Skin epidermis (tissue), 12 donors: ENCODE measurements around the gene DTYMK.
"Not testable (repeated sequence)": the region's sequence is repeated elsewhere in the genome, so short reads cannot be mapped to it uniquely, and the experiment has no call there.

Experiments
- H3K27ac ChIP-seq, 21 experiments: fragments of 200-600 bp; sonication (generic) in 11 of 21; one replicate each; pipeline ENCODE4 v1.5.0; 2020; ENCODE audit warnings: mild to moderate bottlenecking in 3 of 21, inconsistent platforms in 2 of 21, moderate library complexity in 2 of 21
- H3K4me3 ChIP-seq, 7 experiments: fragments of 200-600 bp; sonication (generic) in 2 of 7; one replicate each; pipeline ENCODE4 v1.5.0; 2020; ENCODE audit warnings: inconsistent platforms in 2 of 7, mild to moderate bottlenecking in 2 of 7, moderate library complexity in 1 of 7

The DTYMK gene

DNA sequence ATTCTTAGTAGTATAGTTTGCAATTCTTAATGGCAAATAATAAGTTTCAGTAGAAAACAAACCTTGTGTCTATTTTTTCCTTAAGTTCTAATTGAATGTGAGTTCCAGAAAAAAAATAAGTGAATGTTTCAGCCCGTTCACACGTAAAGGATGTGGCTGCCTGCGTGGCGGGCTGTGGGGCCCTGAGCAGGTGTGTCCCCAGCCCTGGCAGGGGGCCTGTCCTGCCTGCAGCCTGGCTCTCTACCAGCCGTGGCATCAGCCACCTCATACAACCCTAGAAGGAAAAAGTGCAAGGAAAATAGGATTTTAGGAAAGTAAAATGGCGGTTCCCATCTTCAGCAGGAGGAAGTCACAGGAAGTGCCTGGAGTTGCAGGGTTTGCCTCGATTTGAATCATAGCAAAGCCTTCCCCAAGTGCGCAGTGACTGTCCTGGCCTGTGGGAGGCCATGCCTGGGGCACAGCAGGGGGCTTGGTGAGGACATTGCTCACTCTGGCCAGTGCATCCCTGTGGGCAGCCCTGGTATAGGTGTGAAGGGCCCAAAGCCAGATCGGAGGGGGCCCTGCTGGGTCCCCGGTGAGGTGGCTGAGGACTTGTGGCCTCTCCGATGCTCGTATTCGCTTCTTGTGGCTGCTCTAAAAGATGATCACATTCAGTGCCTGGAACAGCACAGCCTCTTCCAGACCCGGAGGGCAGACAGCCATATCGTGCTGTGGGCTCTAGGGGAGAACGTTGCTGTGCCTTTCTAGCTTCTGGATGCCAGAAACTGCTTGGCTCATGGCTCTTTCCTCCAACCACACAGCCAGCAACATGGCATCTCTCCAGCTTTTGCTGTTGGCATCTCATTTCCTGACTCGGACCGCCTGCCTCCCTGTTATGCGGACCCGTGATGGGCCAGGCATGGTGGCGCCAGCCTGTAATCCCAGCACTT, 12.6 kb downstream of the DTYMK start:
- H3K4me3 ChIP-seq = no peak overlapping the region
- peak overlapping the region in 3 of 21 experiments; percentile 9 to 10 (median 9) for H3K27ac ChIP-seq

DNA sequence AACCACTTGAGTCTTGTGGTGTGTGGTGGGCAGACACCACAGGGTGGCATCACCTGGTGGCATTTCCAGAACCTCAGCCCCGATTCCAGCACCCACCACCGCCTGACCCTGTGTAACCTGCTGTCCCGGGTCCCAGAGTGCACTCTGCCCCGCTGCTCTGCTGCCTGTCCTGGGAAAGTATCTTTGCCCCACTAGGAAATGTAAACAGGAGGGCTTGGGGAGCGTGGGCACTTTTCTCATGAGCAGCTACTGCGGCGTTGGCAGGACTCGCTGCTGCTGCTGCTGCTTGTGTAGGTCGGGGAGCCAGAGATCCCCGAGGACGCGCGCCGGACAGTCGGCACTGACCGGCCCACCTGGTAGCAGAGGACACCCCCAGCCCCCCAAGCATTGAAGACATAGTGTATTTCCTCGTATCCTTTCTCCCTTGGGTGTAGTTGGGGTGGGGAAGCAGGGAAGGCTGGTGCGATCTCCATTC, 13.4 kb downstream of the DTYMK start:
- no peak overlapping the region for H3K4me3 ChIP-seq

DNA sequence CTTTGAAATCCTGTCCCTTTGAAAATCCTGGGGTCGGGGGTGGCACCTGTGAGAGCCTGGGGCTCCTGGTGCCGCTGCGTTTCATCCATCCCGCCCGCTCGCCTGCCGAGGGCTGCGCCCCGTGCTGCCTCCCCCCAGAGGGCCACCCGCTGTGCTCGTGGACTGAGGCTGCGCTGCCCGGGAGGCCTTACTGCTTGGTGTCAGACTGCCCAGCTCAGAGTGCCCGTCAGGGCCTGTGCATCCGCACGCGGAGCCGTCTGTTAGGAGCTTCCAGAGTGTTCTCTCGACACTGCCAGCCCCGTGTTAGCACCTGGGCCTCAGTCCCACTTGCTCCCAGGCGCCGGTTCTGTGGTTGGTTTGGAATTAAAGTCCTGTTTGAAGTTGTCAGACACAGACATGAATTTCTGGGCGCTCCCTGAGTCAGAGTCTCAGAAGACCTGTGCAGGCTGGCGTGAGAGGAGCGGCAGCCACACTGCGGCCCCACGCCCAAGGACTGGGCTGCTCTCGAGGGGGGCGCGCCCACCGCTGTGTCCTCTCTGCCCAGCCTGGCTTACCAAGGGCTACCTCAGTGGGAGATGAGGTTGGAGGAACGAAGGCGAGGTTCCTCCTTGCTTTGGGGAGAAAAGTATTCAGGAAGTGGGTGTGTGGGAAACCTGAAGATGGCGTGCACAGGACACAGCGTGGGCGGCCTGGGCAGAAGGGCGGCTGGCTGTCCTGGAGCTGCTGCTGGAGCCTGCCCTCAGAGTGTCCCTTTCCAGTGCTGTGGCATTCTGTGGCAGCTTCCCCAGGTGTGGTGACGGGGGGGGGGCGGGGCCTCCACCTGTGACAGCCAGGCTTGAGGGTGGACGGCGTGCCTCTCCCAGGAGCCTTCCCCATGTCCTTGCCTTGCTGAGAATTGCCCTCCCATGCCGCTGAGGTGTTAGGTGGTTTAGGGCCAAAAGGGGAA, 14.1 kb downstream of the DTYMK start:
- H3K27ac ChIP-seq = peak overlapping the region in 3 of 21 experiments; percentile 6 to 35 (median 9)
- no peak overlapping the region for H3K4me3 ChIP-seq

More for the DNA sequence above, 13.4 kb downstream of the DTYMK start:
- peak overlapping the region in 2 of 21 experiments; percentile 6 to 9 for H3K27ac ChIP-seq

DNA sequence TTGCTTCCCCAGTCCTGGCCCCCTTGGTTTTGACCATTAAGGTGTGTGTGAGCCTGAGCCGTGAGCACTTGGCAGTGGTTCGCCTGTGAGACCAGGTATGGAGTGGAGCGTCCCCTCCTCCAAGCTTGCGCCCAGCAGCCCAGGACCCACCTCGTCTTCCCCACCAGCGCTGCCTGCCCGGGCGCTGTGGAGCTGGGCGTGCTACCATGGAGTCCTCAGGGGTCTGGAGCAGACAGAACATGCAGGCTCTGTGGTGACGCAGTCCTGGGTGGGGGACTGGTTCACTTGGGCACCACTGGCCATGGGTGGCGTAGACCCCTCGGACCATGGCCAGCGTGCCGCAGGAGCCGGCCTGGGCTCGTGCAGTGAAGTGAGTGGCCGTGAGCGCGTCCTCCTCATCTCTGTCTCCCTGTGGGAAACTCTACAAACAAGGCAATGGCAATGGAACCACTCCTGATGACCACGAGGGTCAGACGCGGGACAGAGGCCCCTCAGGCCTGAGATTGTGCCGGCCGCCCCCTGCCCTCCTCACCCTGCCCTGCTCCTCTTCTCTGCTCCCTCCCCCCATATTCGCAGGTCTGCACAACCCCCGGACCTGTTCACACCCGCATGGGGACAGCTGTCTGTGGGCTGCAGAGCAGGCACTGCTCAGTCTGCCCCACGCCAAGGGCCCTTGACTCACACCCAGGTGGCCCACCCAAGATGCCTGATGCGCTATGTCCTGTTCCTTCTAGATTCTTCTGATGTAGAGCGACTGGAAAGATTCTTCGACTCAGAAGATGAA, 15.0 kb downstream of the DTYMK start:
- Histone ChIP-seq H3K27ac (peak overlapping the region in 2 of 21 experiments; percentile 6 to 35), H3K4me3 (no peak overlapping the region)

DNA sequence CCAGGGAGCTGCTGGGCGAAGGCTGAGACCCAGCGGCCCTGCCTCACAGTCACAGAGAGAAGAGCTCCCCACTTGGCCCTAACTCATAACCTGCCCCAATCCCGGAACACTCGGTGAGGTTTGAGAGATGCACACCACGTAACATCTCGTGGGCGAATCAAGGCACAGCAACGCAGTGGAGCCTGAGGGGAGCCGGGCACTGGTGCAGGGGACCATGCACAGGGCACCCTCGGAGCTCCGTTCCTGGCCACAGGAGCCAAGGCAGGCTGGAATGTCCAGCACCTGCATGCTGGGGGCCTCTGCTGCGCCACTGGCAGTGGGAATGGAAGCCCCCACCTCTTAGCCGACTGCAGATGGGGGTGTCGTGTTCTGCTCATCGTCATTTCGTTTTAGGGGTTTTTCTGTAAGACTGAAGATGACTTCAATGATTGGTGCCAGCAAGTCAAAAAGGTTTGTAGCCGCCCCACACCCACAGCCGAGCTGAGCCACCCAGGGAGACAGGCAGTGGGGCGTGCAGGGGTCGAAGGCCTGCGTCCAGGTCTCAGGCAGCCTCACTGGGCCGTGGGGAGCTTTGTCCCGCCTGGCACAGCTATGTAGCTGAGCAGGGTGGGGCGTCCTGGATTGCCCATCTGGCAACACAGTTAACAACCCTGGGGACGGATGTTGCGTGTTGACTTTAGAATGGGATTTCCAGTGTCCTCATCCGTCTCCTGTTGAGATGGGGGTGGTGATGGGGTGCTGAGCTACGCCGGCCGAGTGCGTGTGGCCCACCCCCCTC, 16.1 kb downstream of the DTYMK start:
- H3K27ac ChIP-seq = no peak overlapping the region

DNA sequence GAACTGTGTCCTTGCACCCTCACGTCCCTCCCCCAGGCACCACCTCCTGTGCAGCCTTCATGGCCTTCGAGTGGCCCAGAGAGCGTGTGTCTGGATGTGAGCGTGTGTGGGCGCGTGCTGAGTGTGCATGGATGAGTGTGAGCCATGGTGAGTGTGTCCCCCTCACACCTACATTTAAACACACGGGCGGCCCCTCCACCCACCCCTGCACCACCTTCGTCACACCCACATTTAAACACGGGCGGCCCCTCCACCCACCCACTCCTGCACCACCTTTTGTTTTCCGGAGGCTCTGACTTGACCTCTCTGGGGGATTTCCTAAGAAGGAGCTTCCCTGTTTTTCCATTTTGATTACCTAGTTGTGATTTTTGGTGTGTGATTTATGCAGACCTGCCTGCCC, 17.8 kb downstream of the DTYMK start:
- no peak overlapping the region for H3K4me3 ChIP-seq
- H3K27ac ChIP-seq = no peak overlapping the region

More for the DNA sequence above, 16.1 kb downstream of the DTYMK start:
- H3K4me3 ChIP-seq = no peak overlapping the region

DNA sequence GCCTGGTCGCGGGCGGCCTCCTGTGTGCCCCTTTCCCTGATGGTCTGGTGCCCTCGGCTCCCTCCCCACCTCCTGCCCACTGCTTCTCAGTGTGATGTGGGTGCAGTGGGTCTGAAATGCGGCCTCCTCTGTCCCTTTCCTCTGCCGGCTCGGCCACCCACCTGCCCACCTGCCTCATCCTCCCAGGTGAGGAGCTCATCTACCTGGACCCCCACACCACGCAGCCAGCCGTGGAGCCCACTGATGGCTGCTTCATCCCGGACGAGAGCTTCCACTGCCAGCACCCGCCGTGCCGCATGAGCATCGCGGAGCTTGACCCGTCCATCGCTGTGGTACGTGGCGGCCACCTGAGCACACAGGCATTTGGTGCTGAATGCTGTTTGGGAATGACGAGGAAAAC, 18.3 kb downstream of the DTYMK start:
- H3K27ac ChIP-seq = no peak overlapping the region
- H3K4me3 ChIP-seq = no peak overlapping the region

DNA sequence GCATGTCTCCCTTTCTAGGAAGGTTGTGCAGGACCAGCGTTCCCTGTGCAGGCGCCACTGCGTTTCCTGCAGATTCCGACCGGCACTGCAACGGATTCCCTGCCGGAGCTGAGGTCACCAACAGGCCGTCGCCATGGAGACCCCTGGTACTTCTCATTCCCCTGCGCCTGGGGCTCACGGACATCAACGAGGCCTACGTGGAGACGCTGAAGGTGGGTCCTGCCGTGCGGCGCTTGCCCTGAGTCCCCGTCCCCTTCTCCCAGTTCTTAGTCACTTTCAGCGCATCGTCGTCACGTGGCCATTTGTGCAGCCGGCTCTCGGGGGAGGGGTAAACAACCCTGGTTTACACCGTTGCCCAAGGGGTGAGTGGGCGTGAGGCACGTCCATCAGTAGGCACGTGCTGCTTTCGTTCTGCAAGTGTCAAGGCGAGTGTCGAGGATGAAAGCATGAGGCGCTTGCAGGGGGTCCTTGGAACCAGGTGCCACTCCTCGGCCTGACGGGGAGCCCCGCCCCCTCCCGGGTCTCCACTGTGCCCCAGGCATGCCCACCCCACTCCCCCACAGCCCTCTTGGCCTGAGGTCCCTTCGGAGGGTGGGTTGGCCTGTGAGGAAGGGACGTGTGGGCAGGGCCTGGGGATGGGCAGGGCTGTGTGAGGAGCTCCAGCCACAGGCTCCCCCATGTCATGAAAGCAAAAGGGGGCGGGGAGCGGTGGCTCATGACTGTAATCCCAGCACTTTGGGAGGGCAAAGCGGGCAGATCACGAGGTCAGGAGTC, 19.8 kb downstream of the DTYMK start:
- Histone ChIP-seq H3K4me3 (no peak overlapping the region), H3K27ac (no peak overlapping the region)

DNA sequence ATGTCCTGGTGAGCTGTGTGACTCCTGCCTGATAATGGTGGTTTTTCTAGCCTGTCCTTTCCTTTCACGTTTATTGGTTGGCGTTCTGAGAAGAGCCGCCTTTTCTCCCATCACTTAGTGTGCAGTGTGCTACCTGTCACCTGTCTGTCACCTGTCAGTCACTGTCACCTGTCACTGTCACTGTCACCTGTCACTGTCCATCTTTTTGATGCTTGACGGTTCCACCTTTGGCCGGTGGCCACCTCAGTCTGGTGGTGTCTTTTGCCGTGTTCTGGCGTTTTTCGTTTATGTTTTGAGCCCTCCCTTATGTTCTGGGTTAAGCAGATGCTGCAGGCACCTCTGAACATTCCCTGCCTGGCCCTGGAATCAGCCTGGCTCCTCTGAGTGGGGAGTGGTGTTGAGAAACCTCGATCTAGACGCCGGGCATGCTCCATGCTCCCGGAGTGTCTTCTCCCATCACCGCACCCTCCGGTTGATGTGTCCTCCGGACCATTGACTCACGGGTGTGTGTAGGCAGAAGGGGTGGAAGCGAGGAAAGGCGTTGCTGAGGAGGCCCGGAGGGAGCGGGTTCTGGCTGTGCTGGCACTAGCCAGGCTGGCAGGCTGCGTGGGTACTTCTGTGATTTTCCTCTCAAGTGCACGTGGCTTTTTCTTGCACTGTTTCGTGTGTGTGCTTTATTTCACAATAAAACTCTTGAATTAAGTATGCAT, 20.7 kb downstream of the DTYMK start:
- peak overlapping the region in 1 of 21 experiments; percentile 29 for H3K27ac ChIP-seq
- no peak overlapping the region for H3K4me3 ChIP-seq

DNA sequence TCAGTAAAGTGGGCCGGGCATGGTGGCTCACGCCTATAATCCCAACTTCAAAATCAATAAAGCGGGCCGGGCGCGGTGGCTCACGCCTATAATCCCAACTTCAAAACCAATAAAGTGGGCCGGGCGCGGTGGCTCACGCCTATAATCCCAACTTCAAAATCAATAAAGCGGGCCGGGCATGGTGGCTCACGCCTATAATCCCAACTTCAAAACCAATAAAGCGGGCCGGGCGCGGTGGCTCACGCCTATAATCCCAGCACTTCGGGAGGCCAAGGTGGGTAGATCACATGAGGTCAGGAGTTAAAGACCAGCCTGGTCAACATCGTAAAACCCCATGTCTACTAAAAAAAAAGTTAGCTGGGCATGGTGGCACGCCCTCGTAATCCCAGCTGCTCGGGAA, 23.9 kb downstream of the DTYMK start:
- not testable (repeated sequence) for H3K4me3 ChIP-seq, H3K27ac ChIP-seq

DNA sequence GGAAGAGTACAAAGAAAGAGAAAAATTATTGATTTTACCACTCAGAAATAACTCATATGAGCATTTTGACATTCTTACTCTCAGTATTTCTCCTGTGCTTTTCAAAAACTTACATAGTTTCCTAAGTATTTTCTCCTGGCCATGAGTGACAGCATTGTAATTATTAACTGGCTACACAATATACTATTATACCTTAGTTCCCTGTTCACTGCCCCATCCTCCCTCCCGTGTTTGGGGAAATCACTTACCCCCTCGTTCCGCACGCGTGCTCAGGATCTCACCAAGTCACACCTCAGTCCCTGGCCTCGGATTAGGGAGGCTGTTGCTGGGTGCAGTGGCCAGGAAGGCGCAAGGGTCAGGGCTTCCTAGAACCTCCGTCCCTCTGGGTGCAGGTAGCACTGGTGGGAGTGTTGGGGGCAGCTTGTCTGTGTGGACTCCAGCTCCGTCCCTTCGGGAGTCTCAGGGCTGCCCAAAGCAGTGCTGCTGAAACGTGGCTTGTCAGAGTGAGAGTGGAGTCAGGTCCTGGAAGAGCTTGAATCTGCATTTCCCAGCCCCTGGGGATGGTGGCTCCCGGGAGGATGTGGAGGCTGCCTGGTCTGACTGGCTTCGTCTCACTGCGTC, 25.9 kb downstream of the DTYMK start:
- Histone ChIP-seq H3K4me3 (no peak overlapping the region), H3K27ac (no peak overlapping the region)

DNA sequence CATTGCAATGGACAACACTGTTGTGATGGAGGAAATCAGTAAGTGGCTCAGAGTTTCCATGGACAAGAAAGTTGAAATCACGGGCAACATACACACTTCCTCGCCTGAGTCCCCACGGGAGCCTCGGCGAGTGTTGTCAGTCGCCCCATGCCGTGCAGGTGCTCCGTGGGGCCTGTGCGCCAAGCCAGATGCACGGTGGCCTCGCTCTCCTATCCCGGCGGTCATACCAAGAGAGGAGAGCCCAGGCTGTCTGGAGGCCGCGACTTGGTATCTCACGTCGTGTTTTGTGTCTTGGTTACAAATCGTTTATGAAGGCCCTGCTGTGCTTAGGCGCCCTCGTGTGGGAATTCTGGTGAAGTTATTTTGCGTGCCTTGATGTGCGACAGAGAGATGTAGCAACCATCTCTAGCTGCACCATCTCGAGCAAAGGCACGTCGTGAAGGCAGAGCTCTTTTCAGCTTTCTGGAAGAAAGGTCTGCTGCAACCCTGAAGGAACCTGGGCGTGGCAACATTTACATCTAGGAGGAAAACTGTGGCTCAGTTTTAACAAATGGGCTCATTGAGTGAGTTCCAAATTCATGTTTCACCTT, 27.4 kb downstream of the DTYMK start:
- H3K27ac ChIP-seq = no peak overlapping the region
- no peak overlapping the region for H3K4me3 ChIP-seq

DNA sequence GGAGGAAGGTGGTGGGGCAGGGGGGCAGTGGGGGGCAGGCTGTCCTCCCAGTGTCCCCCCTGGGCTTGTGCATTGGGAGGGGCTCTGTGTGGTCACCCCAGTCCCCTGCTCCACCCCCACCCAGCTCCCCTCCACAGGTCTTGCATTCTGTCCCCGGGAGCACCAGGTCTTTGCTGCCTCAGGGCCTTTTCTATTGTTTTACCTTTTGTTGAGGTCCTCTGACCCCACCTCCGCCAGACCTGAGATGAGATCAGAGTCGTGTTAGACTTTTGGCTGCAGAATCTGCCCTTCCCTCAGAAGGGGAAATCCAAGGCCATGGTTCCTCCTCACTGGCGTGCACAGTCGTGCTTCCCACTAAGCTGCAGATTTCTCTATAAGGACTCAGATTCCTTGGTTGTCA, 28.3 kb downstream of the DTYMK start:
- Histone ChIP-seq H3K4me3 (no peak overlapping the region), H3K27ac (no peak overlapping the region)

DNA sequence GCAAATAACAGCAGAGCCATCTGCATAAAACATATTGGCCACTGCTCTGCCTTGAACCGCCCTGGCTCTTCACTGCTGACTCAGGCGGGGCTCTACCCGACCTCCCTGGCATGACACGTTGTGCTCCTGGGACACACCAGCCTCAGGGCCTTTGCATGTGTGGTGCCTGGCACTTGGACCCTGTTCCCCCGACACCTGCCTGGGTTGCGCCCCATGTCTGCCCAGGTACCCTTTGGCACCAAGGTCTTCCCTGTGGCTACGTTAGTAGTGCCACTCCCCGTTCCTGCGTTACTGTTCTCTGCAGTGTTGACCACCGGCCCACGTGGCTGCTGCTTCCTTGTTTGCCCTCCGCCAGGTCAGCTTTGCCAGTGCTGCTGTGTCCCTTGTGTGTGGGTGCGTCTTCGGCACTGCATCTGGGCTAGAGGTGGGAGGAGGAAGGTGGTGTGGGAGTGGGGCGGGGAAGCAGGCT, 28.8 kb downstream of the DTYMK start:
- Histone ChIP-seq H3K4me3 (no peak overlapping the region), H3K27ac (no peak overlapping the region)

DNA sequence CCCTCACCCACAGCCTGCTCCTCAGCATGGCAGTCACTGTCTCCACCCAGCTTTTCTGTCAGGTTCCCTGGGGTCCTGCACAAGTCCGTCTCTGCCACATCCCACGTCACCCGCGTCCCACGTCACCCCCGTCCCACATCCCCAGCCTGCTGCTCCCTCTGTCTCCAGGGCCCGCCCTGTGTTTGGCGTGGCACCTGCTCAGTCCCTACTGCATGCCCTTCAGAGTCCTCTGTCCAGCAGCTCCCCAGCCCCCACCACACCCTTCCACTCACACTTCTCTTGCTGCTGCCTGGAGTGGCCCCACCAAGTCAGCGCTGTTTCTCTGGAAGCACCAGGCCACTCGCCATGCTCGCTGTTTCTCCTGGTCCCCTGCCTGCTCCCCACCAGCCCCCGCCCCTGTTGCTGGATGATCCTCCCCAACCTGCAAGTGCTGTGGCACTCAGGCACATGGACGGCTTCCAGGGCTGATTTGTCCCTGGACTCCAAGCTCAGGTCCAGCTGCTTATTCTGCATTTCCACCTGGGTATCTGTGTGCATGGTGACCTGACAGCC, 30.3 kb downstream of the DTYMK start:
- Histone ChIP-seq H3K27ac (no peak overlapping the region), H3K4me3 (no peak overlapping the region)

DNA sequence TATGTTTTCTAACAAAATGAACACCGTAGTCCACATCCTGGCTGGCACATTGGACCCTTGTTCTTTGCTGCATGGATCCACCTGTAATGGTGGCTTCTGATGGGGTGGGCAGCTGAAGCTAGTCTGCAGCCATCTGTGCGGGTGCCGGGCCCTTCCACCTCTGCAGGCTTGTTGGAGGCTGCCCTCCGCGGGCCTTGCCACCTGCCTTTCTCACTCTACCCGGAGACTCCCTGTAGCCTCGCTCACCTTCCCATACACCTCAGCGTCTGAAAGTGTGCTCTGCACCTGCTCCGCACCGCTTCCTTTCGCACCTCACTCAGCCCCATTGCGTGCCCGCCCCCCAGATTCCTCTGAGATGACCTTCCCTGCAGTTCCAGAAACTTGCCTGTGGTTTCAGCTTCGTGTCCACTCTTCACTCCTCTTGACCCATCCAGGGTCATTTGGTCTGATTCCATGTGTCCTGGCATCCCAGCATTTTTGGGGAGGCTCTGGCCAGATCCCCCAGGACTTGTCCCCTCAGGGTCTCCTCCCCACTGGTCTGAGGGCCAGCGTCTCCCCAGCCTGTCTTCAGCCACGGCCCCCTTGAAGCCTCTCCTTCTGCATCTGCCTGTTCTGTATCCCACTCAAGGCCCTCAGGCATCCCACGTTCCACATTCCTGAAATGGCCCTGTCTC, 31.0 kb downstream of the DTYMK start:
- no peak overlapping the region for H3K27ac ChIP-seq
- H3K4me3 ChIP-seq = no peak overlapping the region
